GM12865 (cell line): ENCODE results near the gene MPST.
"Not testable (repeated sequence)": the region's sequence is repeated elsewhere in the genome, so short reads cannot be mapped to it uniquely, and the experiment has no call there.

Experiments used
- DNase-seq: peaks from one replicate; pipeline ENCODE4 v3.0.0; 2010; ENCODE audit warnings: low read depth
- H3K4me3 ChIP-seq: 2 replicates; pipeline ENCODE4 v1.5.1; 2011; ENCODE audit warnings: mild to moderate bottlenecking, low read depth, low read length, control low read depth
- CTCF ChIP-seq: IDR thresholded peaks from 2 replicates; pipeline ENCODE4 v1.5.1; 2011; ENCODE audit warnings: low read length, control low read depth, low read depth, inconsistent platforms; ENCODE audit not compliant: insufficient read depth; ENCODE audit errors: missing control alignments

Gene MPST

GRCh38 chr22:37068859-37069258 is 49.3 kb downstream of the MPST start:
- no peak overlapping the region for H3K4me3 ChIP-seq
- DNase-seq: no peak
- TF ChIP-seq CTCF: no peak

DNA sequence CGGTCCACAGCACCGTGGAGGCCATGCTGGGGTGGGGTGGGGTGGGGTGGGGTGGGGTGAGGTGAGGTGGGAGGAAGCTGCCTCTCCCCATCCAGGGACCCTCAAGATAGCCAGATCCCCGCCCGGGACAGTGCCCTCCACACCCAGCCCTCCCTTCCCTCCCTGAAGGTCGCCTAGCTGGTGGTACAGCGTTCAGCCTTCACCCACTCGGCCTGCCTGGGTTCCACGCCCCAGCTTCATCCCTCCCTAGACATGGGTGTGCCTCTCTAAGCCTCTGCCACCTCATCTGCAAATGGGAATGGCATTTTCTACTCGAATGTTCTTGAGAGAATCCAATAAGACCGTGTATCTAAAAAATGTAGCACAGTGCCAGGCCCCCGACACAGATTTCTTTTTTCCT is 49.8 kb downstream of the MPST start:
- no peak for DNase-seq
- TF ChIP-seq CTCF: no peak
- no peak overlapping the region for H3K4me3 ChIP-seq

DNA sequence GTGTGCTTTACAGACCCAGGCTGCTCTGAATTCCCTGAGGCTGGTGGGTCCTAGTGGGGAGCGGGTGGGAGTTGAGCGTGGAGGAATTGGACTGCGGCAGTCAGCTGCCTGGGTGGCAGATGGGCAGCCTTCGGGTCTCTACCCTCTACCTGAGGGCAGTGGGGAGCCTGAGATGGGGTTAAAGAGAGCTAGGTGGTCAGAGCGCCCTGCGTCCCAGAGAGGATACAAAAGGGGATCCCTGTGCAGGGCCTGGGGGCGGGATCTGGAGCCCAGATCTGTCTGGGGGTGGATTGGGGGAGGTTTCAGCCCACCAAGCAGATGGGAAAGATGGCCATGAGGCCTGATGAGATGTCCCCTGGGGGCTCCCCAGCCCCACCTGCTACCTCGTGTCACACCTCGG is 50.2 kb downstream of the MPST start:
- no peak for TF ChIP-seq CTCF
- H3K4me3 ChIP-seq: no peak overlapping the region
- DNase-seq: no peak

- H3K4me3 ChIP-seq: no peak overlapping the region
- no peak for DNase-seq
- no peak for TF ChIP-seq CTCF
Observed at GRCh38 chr22:37070334-37070733, 50.8 kb downstream of the MPST start.

- TF ChIP-seq CTCF: no peak
- no peak for DNase-seq
- H3K4me3 ChIP-seq: no peak overlapping the region
Observed at GRCh38 chr22:37070744-37071143, 51.2 kb downstream of the MPST start.

GRCh38 chr22:37071850-37072592 is 52.5 kb downstream of the MPST start:
- DNase-seq, H3K4me3 ChIP-seq: not testable (repeated sequence)

DNA sequence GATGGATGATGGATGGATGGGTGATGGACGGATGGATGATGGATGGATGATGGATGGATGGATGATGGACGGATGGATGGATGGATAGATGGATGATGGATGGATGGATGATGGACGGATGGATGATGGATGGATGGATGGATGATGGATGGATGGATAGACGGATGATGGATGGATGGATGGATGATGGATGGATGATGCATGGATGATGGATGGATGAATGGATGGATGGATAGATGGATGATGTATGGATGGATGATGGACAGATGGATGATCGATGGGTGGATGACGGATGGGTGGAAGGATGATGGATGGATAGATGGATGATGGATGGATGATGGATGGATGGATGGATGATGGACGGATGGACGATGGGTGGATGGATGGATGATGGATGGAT is 53.1 kb downstream of the MPST start:
- DNase-seq: no peak
- no peak overlapping the region for H3K4me3 ChIP-seq
- no peak for TF ChIP-seq CTCF
